Epithelial cell of prostate (primary cell): ENCODE results near the gene COG2.
"Not testable (repeated sequence)": the region's sequence is repeated elsewhere in the genome, so short reads cannot be mapped to it uniquely, and the experiment has no call there.

Experiments used
- DNase-seq: peaks from one replicate; pipeline ENCODE4 v3.0.0-alpha.2; 2011; ENCODE audit warnings: low read depth, low spot score
- H3K27ac ChIP-seq: fragments of 450-650 bp; 2 replicates; pipeline ENCODE4 v1.5.1; 2017; ENCODE audit warnings: mild to moderate bottlenecking

COG2 gene

DNA sequence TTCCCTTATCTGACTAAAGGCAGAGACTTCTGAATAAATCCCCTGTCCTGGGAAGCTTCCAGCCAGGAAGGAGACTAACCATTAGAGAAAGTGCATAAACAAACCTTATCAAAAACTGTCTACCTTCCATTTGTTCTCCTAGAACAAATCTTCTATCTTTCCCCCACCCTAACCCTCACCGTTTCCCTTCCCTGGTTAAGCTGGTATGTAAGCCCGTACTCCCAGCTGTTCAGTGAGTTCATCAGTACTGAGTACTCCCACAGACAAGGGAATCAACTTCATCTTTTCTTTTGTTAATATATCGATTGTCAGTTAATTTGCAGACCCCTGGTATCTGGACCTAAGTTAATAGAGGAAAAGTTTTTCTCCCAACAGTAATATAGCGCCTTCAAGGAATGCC lies 20.1 kb upstream of the COG2 start:
- no peak for DNase-seq
- H3K27ac ChIP-seq = no peak overlapping the region

- no peak for DNase-seq
- no peak overlapping the region for H3K27ac ChIP-seq
Measured at GRCh38 chr1:230624097-230624713, 18.1 kb upstream of the COG2 start.

DNA sequence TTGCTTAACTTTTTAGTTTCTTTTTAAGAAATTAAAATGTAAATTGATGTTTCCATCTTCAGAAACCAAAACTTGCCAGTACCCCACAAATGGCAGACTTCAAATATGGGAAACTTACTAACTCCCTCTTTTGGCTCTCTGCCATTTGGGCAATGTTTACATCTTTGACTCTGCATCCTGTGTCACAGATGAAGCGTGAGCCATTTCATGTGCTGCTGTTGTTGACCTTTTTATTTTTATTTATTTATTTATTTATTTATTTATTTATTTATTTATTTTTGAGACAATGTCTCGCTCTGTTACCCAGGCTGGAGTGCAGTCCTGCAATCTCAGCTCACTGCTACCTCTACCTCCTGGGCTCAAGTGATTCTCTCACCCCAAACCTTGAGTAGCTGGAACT lies 16.0 kb upstream of the COG2 start:
- DNase-seq = no peak
- no peak overlapping the region for H3K27ac ChIP-seq

DNA sequence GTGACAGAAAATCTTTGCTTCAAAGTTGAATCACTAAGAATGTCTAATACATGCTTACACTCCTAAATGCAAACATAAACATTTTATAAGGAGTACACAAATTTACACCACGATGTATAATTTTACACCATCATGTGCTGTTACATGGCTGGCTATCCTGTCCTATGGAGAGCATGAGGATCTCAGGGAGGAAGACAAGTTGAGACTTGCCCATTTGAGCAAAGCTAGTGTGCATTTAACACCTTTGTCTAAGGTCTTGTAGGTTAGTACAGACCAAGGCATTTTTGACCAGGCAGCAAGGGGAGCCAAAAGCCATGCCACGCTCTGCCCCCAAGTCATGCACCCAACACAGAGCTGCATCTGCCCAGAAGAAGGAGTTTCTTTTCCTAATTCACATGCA lies 14.5 kb upstream of the COG2 start:
- H3K27ac ChIP-seq = no peak overlapping the region
- no peak for DNase-seq

- no peak for DNase-seq
- peak overlapping the region; percentile 60 for H3K27ac ChIP-seq
Measured at GRCh38 chr1:230629511-230629910, 12.8 kb upstream of the COG2 start.

- DNase-seq = no peak
- no peak overlapping the region for H3K27ac ChIP-seq
Measured at GRCh38 chr1:230631477-230631876, 10.8 kb upstream of the COG2 start.

DNA sequence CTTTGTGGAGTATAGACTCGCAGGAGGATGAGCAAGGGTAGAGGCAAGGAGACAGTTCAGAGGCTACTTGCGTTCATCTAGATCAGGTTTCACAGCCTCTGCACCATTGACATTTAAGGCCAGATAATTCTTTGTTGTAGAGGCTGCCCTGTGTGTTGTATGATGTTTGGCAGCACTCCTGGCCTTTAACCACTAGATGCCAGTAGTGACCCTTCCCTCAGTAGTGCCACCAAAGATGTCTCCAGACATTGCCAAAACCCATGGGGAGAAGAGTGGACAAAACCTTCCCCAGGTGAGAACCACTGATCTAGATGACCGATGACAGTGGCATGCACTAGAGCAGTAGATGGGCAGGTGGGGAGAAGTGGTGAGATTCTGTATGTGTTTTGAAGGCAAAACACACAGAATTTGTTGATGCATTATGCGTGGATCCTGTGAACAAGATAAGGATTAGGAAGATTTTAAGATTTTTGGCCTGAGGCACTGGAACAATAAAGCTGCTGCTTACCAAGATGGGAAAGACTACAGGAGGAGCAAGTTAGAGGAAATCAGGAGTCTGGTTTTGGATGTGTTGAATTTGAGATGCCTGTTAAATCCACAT lies 9.9 kb upstream of the COG2 start:
- DNase-seq = no peak
- no peak overlapping the region for H3K27ac ChIP-seq

GRCh38 chr1:230633469-230633868 lies 8.8 kb upstream of the COG2 start:
- DNase-seq = no peak
- no peak overlapping the region for H3K27ac ChIP-seq

DNA sequence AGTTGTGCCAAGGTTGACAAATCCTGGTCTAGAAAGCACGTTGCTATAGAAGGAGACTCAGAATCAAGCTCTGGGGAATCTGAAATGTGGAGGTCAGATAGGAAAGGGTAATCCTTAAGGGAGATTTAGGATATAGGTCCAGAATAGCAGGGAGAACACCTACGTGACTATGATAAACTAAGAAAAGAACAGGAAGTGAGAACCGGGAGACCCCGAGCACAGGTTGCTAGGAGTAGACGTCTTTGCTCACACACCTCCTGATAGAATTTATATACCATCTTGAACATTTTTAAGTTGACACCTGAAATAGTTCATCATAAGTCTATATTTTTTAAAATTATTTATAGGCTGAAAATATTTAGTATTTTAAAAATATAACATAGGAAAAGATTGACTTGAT lies 7.9 kb upstream of the COG2 start:
- H3K27ac ChIP-seq = no peak overlapping the region
- no peak for DNase-seq

DNA sequence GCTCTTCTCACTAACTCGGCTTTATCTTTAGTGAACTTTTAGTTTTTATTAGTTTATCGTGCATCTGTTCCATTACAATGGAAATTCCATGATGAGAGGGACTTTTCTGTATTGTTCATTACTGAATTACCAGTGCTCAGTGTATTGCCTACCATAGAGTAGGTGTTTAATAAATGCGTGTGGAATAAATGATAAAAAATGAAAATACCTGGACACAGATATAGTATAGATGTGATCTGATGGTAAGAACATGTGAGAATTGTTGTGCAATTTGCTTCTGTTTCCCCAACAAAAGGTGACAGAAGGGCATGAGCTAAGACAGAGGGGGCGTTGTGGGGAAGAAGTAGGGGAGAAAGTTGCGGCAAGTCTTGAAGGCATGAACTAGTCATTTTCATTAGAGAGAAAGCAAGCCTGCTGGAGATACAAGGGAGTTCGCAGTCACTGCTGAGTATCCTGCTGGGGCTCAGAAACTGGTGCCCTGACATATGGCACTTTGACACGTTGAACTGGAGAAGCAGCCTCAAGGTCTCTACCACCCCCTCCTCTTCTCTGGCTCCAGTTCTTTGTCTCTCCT lies 5.6 kb upstream of the COG2 start:
- no peak overlapping the region for H3K27ac ChIP-seq
- no peak for DNase-seq

DNA sequence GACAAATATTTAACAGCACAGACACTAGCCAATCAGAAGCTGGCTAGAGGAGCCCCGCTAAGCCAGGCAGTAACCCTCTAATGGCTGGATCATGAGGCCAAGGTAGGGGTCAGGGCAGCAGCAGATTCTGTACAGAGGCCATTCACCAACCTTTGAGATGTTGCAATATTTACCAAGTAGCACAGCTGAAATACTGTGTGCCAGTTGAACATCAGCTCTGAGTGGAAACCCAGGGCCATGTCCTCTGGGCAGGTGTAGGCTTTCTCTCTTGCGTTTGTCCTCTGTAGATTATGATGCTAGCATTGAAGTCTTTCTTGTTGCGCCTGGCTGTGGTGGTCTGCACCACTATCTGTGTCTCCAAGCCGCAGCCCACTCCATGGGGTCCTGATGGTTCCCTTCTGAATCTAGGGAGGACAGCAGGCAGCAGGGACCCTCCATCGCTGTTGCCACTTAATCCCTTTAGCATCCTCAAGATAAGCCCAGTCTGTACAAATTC lies 2.5 kb upstream of the COG2 start:
- no peak for DNase-seq
- H3K27ac ChIP-seq = no peak overlapping the region

- no peak for DNase-seq
- H3K27ac ChIP-seq = no peak overlapping the region
Measured at GRCh38 chr1:230641346-230641745, 935 bp upstream of the COG2 start.

GRCh38 chr1:230641900-230642262 lies 400 bp upstream of the COG2 start:
- H3K27ac ChIP-seq = no peak overlapping the region
- DNase-seq = no peak

DNA sequence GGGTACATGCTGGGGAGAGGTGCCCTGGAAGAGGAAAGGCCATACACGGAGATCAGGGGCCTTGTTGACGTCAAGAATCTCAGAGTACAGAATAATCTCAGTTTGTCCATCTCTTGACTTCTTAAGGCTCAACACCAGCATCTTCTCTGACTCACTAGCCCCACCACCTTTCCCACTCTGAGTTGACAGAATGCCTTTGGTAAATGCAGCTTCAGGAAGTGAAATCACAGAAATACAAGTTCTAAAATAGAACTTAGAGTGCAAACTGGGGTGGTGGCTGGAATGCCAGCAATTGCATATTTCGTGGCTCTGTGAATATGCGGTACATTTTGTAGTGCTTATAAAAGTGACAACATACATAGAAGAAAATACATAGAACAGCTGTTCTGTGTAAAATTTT lies 1.6 kb downstream of the COG2 start:
- DNase-seq = no peak

GRCh38 chr1:230646710-230647302 lies 4.5 kb downstream of the COG2 start:
- no peak overlapping the region for H3K27ac ChIP-seq
- no peak for DNase-seq

More for the DNA sequence above, 1.6 kb downstream of the COG2 start:
- H3K27ac ChIP-seq = no peak overlapping the region

DNA sequence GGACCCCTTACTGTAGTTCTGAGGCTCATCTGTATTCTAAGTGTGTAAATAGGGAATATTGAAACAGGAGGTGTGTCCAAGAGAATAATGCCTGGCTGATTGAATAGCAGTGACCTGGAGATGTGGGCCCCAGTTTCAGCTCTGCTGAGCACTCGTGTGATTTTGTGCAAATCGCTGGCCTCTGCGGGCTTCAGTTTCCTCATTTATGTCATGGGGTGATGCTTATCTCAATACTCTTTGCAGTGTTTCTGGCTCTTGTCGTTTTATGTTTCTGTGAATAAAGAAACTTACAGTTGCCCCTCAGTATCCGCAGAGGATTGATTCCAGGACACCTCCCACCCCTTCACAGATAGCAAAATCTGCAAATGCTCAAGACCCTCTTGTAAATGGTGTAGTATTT lies 5.0 kb downstream of the COG2 start:
- H3K27ac ChIP-seq = no peak overlapping the region
- DNase-seq = no peak

- H3K27ac ChIP-seq = no peak overlapping the region
Measured at GRCh38 chr1:230648114-230648513, 5.8 kb downstream of the COG2 start.

DNA sequence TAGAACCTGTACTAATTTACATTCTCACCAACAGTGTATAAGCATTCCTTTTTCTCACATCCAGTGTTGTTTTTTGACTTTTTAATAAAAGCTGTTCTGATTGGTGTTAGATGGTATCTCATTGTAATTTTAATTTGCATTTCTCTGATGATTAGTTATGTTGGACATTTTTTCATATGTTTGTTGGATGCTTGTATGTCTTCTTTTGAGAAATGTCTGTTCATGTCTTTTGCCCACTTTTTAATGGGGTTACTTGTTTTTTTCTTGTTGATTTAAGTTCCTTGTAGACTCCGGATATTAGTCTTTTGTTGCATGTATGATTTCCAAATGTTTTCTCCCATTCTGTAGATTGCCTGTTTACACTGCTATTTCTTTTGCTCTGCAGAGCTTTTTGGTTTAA lies 8.0 kb downstream of the COG2 start:
- H3K27ac ChIP-seq = no peak overlapping the region
- no peak for DNase-seq

More at GRCh38 chr1:230648114-230648513, 5.8 kb downstream of the COG2 start:
- no peak for DNase-seq

DNA sequence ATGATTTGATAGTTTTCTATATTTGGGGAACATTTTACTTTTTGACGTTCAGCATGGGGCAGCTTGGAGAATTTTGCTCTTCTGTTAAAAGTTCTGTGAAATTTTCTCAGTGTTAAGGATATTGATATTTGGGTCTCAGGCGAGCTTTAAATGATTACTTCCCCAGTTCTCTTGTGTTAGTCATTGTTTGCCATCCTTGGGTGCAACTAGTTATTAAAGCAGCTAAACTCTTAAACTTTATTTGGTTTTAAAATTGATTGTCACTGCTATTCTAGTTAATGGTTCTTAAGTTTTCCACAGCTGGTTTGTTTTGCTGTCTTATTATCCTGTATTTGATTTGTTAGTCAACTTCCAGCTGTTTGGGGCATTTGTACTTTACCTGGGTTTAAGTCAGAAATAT lies 9.0 kb downstream of the COG2 start:
- no peak overlapping the region for H3K27ac ChIP-seq
- DNase-seq = no peak

DNA sequence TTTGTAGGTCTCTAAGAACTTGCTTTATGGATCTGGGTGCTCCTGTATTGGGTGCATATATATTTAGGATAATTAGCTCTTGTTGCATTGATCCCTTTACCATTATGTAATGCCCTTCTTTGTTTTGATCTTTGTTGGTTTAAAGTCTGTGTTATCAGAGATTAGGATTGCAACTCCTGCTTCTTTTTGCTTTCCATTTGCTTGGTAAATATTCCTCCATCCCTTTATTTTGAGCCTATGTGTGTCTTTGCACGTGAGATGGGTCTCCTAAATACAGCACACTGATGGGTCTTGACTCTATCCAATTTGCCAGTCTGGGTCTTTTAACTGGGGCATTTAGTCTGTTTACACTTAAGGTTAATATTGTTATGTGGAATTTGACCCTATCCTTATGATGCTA lies 14.4 kb downstream of the COG2 start:
- H3K27ac ChIP-seq, DNase-seq: not testable (repeated sequence)

DNA sequence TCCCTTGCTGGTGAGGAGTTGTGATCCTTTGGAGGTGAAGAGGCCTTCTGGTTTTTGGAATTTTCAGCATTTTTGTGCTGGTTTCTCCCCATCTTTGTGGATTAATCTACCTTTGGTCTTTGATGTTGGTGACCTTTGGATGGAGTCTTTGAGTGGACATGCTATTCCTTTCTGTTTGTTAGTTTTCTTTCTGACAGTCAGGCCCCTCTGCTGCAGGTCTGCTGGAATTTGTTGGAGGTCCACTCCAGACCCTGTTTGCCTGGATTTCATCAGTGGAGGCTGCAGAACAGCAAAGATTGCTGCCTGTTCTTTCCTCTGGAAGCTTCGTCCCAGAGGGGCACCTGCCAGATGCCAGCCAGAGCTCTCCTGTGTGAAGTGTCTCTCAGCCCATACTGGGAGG lies 15.8 kb downstream of the COG2 start:
- not testable (repeated sequence) for DNase-seq

DNA sequence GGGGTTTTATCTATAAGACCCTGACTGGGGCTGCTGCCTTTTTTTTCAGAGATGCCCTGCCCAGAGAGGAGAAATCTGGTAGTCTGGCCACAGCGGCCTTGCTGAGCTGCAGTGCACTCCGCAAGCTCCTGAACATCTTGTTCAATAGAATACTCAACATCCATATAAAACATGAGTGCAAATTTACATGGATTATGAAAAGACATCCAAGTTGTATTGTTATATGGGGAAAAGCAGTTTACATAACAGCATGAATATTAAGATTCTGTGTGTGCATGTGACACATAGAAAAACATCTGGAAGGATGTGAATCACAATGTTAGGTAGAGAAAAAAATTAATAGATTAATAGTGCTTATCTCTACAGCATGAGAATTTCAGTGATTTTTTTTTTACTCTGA lies 16.4 kb downstream of the COG2 start:
- no peak for DNase-seq
- no peak overlapping the region for H3K27ac ChIP-seq

More for the DNA sequence above, 15.8 kb downstream of the COG2 start:
- not testable (repeated sequence) for H3K27ac ChIP-seq
